Activated naive CD4-positive, alpha-beta T cell treated with Interleukin-2 at 50 U/mL for 16 hours (primary cell): Measurements from ENCODE around the gene ALOX5AP.
A peak's percentile ranks its signal among the peaks of the same experiment; 100 is the strongest.
"Not testable (repeated sequence)": the region's sequence is repeated elsewhere in the genome, so short reads cannot be mapped to it uniquely, and the experiment has no call there.

Source experiments
- DNase-seq: peaks from one replicate; pipeline ENCODE4 v3.0.0-alpha.2; 2020

Gene ALOX5AP

GRCh38 chr13:30739237-30739528 is 3.8 kb downstream of the ALOX5AP start:
- no peak for DNase-seq

- peak; percentile 74 for DNase-seq
Observed at GRCh38 chr13:30739761-30740642, 4.7 kb downstream of the ALOX5AP start.

DNA sequence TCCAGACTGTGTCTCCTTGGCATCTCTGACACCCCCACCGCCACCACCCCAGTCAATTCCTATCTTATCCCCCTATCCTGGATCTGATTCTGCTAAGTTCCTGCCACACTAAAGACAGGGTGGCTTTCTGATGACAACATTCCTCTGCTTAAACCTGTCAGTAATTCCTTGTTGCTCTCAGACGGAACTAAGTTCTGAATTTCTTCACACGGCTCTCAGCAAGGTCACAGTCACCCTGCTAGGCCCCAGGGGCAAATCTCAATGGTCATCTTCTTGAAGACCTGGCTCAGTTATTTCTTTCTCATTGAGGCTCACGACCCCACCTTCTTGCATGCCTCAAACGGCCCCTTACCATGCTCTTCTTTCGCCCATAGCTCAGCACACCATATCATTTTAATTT is 7.6 kb downstream of the ALOX5AP start:
- DNase-seq = no peak

- no peak for DNase-seq
Observed at GRCh38 chr13:30743319-30744055, 8.1 kb downstream of the ALOX5AP start.

DNA sequence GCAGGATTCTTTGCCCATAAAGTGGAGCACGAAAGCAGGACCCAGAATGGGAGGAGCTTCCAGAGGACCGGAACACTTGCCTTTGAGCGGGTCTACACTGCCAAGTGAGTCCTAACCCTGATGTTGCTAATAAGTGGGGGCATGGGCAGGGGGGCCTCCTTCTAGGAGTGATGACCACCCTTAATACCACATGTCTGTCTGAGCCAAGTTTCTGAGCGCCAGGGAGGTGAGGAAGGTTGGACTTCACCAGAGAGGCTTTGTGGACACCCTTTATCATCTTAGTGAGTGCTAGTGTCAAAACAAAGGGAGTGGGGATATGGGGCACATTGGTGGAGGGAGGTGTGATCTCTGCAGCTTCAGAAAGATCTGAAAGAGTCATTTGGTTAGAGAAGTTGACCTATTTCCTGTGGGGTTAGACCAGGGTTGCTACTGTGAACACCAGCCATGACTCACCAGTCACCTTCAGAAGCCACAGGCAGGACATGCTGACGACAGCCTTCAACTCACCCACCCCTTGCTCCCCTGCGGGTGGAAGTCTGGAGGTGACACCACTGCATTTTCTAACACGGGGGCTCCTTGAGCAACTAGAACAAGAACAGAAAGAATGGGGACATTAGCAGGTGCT is 8.8 kb downstream of the ALOX5AP start:
- peak; percentile 86 for DNase-seq

- no peak for DNase-seq
Observed at GRCh38 chr13:30744681-30745077, 9.3 kb downstream of the ALOX5AP start.

- DNase-seq = no peak
Observed at GRCh38 chr13:30745906-30746686, 10.8 kb downstream of the ALOX5AP start.

GRCh38 chr13:30746791-30747190 is 11.4 kb downstream of the ALOX5AP start:
- DNase-seq = no peak

DNA sequence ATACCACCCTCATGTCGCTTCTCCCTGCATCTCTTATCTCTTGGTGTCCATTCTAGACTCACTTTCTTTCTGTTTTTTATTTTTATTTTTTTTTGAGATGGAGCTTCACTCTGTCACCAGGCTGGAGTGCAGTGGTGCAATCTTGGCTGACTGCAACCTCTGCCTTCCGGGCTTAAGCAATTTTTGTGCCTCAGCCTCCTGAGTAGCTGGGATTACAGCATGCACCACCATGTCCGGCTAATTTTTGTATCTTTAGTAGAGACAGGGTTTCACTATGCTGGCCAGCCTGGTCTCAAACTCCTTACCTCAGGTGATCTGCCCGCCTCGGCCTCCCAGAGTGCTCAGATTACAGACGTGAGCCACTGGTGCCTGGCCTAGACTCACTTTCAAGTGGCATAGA is 12.5 kb downstream of the ALOX5AP start:
- not testable (repeated sequence) for DNase-seq

- DNase-seq = no peak
Observed at GRCh38 chr13:30748717-30749116, 13.4 kb downstream of the ALOX5AP start.

DNA sequence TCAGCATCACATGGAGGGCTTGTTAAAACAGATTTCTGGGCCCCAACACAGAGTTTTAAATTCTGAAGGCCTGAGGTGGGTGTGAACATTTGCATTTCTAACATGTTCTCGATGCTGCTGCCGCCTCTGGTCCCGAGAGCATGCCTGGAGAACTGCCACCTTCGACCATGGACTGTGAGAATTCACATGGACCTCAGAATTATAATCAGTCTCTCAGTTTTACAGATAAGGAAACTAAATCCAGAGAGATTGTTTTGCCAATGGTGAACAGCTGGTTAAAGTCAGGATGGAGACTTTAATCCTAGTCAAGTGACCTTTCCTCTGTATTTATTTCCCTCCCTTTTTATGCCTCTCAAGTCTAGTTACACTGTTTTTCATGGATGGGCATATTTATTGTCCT is 14.7 kb downstream of the ALOX5AP start:
- DNase-seq = no peak

GRCh38 chr13:30751183-30751933 is 16.0 kb downstream of the ALOX5AP start:
- no peak for DNase-seq

DNA sequence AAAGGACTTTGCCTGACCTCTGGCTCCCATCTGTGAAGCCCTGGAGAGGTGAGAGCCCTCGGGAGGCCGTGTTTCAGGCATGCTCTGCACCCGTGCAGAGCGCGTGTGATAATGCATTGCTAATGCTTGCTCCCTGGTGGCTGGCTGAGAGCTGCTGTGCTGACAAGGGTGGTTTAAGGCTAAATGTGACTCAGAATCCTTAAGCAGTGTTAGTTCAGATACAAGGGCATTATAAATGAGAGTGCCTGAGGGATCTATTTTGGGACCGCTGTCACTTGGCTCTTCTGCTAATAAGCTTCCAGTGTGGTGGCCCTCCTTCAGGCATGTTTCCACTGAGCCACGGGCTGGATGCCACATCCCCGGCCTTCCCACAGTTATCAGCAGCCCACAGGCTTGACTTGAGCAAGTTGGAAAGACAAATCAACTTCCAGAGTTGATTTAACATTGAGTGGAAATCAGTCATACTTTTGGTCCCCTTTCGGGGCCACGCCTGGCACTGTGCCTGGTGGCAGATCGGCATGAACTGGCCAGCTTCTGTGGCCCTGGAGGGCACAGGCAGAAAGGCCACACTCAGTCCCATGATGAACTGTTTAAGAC is 17.0 kb downstream of the ALOX5AP start:
- no peak for DNase-seq

- DNase-seq = no peak
Observed at GRCh38 chr13:30753030-30753616, 17.8 kb downstream of the ALOX5AP start.

GRCh38 chr13:30755678-30756077 is 20.3 kb downstream of the ALOX5AP start:
- DNase-seq = no peak

DNA sequence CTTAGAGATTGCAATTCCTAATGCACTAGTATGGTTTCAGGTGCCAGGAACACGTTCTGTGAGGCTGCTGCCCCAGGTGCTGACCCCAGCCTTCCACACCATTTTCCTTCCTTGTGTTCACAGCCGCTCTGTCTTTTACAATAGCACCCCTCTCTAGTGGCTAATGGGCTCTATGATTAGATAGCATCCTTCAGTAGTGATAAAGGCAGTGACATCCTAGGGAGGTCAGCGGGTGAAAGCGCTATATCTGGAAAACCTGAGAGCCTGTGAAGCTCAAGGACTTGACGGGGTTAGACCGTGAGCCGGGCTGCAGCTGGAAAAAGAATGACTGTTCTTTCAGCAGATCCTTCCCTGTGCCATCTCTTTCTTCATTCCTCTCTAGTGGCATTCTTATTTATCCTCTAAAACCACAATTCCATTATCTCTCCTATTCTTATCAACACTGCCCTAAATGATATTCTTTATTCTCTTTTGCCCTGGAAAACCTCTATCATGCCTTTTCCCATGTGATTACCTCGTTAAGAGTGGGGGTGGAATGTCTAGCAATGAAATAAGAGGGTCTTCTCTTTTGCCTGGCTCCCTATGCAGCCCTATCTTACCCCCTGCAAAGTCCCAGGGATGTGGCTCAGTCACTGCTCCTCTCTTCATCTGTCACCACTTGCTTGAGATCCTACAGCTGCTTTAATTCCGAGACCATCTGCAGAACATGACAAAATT is 21.8 kb downstream of the ALOX5AP start:
- DNase-seq = no peak

DNA sequence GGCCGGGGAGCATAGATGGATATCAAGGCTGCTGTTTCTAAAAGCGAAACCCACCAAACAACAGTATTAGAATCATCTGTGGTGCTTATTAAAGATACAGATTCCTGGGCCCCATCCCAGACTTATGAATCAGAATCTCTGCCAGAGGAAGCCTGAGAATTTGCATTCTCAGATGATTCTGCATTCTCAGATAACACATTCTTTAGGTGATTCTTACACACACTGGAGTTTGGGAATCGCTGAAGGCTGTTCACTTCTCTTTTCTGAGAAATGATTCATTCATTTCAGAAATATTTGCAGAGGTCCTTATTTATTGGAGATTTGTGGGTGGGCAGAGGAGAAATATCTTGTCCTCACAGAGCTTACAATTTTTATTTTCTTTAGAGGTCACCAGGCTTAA is 24.4 kb downstream of the ALOX5AP start:
- no peak for DNase-seq

DNA sequence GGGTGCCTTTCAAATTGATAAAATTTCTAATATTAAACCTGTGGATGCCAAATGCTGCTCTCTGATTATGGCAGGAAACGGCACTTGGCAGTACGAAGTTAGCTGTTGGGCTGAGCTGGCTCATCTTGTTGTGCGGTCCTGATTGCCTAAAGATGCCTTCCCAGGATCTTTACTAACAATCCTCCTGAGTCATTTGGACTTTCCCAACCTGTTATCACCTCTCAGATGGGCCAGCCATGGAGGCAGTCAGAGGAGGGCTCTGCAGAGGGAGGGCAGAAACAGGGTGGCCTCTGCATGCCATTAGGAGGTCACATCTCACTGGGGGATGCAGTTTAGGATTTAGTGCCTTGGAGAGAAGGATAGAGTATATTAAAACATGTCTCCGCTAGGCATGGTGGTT is 27.3 kb downstream of the ALOX5AP start:
- DNase-seq = no peak

DNA sequence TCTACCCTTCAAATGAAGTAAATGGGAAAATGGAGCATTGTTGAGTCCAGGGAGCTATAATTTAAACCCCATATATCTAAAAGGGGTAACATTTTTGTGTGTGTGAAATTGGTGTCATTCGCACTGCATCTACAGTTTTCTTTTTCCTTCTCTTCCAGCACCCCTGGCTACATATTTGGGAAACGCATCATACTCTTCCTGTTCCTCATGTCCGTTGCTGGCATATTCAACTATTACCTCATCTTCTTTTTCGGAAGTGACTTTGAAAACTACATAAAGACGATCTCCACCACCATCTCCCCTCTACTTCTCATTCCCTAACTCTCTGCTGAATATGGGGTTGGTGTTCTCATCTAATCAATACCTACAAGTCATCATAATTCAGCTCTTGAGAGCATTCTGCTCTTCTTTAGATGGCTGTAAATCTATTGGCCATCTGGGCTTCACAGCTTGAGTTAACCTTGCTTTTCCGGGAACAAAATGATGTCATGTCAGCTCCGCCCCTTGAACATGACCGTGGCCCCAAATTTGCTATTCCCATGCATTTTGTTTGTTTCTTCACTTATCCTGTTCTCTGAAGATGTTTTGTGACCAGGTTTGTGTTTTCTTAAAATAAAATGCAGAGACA is 28.6 kb downstream of the ALOX5AP start:
- no peak for DNase-seq

- no peak for DNase-seq
Observed at GRCh38 chr13:30766231-30766630, 30.9 kb downstream of the ALOX5AP start.
